Hematopoietic multipotent progenitor cell (in vitro differentiated cells): ENCODE measurements around the gene RALY. TPM values are rescaled to one million over a fixed set of nuclear protein-coding genes. Genes with fewer than 3 reads are reported as not detected.

Experiments used
- DNase-seq, 3 donors: peaks; one replicate each; pipeline ENCODE4 v3.0.0-alpha.2; 2011 to 2015; ENCODE audit warnings: low read depth in 2 of 3, low spot score in 2 of 3
- total RNA-seq: library from RNA; depleted of rRNA; stranded (reverse); fragments of >200 nt; gene quantifications from one replicate; pipeline ENCODE4 v1.2.3, GENCODE V29; 2012

Gene RALY
- total RNA-seq, 1 donor: 139 TPM

DNA sequence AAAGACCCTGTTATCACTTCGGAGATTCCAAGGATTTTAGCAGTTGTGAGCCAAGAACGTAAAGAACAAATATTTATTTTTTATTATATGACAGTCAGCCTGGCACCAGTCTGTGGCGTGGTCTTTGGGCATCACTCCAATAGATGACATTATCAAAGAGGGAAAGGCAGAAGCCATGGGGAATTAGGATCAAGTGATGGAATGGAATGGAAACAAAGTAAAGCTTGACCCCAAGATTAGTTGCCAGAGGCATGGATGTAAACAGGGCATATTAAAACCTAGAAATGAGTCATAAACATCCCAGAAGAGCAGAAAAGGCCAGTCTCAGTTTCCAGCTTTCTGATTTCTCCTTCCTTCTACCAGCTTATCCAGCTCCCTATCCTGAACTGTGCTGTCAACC lies 106.9 kb downstream of the RALY start:
- no peak for DNase-seq

DNA sequence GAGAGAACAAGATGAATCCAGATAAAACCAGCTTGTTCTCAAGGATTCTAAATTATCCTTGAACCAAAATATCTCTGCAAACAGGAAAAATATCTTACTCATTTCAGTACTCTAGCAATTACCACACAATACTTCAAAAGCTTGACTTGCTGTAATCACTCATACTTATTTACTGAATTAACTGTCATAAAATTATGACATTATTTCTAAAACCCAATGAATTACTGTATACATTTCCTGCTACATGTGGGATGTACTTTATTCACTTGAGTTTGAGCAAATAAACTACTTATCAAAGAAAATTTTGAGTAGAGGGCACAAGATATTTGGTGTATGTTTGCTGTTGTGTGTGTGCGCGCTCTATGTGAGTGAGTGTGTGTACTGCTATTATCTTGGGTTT lies 108.6 kb downstream of the RALY start:
- no peak for DNase-seq

DNA sequence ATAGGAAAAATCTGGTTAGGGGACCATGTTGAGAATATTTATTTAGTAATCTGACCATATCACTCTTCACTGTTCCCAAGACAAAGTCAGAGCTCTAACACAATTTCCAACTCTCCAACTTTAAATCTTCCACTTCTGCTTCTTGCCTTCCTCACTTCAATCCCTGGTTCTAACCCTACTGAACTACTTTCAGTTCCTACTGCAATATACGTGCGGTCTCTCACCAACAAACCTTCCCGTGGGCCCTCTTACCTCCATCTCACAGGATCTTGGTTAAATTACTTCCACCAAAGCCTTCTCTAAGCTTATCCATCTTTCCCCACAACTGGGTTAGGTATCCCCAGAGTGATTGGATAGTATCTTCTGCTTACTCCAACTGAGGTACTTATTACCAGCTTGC lies 110.3 kb downstream of the RALY start:
- no peak for DNase-seq

DNA sequence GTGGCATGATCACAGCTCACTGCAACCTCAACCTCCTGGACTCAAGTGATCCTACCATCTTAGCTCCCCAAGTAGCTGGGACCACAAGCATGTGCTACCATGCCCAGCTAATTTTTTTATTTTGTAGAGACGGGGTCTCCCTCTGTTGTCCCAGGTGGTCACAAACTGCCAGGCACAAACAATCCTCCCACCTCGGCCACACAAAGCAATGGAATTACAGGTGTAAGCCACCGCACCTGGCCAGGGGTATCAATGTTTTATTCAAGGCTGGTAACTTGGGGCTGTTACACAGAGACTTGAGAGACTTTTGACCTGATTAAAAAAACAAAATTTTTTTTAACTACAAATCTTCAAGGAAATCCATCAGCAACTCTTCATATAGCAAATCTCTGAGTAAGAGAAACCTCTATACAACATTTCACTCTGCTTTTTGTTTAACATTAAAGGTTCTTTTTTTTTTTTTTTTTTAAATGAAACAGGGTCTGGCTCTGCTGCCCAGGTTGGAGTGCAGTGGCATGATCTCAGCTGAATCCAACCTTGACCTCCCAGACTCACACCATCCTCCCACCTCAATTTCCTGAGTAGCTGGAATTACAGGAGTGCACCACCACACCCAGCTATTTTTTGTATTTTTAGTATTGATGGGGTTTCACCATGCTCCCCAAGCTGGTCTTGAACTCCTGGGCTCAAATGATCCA lies 112.4 kb downstream of the RALY start:
- no peak for DNase-seq

DNA sequence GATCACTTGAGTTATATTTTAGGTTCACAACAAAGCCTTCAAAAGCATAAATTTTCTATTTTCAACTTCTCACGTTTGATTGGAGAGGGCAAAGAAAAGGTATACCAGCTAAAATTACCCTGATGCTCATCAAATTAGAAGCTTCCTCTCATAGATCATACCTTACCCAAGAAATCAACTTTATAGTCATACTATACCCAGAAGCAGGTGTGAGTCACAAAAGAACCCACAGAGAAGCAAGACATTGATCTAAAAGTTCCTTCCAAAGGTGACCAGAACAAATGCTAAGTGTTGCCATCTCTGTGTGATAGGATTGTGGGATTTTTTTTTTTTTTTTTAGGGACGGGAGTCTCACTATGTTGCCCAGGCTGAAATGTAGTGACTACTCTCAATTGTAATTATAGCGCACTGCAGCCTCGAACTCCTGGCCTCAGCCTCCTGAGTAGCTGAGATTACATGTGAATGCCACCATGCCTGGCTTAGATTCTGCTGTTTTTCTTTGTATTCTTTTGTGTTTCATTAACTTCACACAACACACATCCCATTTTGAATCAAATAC lies 115.0 kb downstream of the RALY start:
- no peak for DNase-seq

DNA sequence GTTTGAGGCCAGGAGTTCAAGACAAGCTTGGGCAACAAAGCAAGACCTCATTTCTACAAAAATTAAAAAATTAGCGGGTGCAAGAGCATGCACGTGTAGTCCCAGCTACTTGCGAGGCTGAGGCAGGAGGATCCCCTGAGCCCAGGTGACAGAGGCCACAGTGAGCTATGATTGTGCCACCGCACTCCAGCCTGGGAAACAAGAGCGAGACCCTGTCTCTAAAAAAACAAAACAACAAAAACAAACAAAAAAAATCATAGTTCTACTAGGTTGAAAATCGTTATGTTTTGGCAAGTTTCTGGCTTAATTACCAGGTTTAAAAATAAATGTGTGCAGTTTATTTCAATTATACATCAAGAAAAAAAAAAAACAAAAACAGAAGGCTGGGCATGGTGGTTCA lies 115.7 kb downstream of the RALY start:
- DNase-seq: no peak

DNA sequence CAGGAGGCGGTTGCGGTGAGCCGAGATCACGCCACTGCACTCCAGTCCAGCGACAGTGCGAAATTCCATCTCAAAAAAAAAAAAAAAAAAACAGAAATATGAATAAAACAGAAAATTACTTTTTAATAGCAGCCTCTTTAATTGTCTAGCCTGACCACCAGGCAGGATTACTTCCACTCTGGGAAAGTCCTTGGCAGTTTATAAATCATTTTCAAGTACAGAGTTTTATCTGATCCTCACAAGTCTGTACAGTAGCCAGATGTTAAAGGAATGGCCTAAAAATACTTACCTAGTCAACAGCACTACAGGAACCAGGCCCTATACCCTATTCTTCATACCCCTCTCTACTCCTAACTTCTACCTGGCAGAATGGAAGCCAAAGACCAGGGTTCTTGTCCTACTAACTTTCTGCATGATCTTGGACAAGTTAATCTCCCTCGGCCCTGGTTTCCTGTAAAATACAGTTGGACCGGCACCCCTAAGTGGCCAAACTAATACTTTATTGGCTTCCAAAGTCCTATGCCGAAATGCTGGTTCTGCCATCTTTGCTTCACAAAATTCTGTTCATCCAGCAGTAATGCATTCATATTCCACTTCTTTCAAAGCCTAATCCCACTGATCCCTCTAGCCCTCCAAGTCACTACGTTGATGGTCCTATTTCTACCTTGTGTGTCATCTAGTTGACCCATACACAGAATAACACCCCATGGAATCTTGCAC lies 116.5 kb downstream of the RALY start:
- DNase-seq: peak in 1 of 3 donors; percentile 5

DNA sequence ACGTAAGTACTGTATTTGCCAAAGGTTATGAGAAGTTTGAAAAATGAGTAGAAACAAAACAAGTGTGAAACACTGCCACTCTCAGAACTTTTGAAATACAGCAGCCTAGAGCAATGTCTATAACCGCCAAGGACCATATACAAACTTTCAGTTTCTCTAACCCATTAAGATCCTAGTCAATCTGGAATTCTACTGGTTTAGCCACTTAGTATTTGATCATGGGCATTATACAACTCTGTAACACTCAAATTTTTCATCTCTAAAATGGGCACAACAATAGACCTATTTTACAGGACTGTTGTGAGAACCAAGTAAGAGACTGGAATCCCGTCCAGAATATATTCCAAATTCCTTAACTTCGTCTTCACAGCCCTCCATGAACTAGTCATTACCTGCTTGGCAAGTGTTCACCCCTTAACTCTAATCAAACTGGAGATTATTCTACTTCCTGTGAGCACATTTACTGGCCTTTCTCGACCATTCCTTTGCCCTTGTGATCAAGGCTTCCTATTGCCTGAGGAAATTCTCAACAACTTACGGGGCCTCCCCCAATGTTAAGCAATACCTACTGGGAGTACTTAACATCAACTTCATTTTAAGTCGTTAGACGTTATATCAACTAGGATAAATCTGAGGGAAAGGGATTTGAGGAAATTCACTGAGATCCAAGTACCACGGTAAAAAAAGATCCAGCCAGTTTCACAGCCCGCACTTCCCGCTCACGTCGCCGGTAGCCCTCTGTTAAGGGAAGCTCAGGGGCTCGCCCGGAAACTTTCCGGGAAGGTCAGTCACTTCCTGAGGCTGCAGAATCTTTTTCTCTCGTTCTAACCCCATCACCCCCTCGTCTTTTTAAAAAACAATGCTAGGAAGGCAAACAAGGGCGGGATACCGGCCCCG lies 117.3 kb downstream of the RALY start:
- DNase-seq: peak in 2 of 3 donors; percentile 14 to 41

DNA sequence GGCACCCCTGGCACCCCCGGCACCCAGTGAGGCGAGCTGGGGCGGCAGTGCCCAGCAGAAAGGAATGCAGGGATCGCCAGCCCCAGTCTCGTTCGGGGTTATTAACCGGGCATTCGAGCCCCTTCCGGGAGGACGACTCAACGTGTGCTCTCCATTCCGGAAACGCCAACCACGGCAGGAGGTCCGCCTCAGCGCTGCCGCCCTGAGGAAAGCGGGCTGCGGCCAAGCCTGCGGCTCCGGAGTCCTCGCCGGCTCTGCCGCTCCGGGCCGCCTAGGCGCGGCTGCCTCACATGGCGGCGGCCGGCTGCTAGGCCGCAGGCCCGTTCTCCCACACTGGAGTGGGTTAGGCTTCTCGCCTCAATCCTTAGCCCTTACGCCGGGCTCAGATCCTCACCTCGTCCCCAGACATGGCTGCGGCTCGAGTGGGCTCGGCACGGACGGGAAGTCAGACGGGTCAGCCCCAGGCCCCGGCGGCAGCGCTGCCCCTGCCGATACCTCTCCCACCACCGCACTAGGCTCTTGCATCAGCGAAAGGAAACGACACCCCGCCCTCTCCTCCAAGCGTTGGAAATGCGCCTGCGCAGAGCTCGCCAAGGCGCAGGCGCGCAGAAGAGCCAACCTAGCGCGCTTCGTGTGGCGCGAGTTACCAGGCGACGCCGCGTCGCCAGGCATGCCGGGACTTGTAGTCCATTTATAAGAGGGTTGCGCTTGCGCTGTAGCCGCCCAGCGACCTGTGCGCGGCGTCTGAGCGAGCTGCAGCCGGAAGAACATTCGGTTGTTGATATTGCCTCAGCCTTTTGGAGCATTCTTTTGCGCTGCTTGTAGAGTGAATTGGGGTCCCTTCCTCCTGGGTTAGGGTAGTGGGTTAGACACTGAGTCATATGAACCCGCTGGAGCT lies 118.2 kb downstream of the RALY start, which contains the start of gene EIF2S2:
Gene EIF2S2, minus strand, starts transcription at position 542 of the 898 bp plus-strand sequence. Its CDS starts 133 bp downstream, at position 409.
- peak; percentile 98 to 99 (median 99) for DNase-seq

DNA sequence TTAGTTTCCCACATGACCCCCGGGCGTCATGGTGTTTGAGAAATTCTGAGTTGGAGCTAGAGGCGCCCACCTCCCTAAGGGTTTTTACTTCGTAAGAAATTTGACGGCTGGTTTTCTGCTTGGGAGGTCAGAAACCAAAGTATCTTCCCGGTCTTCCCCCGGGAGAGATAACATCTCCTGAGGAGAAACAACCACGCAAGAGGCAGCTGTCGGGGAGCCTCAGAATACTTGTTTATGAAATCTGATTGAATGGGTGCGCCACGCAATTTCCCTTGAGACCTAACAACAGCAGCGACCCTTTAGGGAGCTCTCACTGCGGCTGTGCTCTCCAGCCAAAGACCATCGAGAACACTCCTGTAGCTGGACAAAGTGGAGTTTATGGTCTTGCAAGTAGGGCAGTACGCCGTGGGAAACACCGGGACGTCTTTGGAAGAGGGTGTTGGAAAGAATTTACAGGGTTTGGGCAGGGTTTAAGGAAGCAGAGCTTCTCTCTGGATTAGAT lies 118.9 kb downstream of the RALY start:
- peak in 1 of 3 donors; percentile 53 for DNase-seq

DNA sequence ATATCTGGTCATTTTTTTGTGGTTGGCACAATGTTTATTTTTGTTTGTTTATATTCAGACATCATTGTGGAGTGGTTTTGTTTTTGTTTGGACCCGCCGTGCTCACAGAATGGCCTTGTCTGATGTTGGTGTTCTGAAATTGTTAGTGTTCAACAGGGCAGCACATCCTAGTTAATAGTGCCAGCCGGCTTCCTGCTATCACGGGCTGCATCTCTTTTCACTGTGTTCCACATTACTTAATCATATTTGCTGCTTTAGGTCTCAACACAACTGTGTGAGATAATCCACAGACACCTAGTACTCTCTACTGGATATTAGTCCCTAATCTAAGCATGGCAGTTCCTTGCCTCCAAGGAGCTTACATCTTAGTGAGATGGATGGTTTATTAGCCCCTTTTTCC lies 121.1 kb downstream of the RALY start:
- no peak for DNase-seq

DNA sequence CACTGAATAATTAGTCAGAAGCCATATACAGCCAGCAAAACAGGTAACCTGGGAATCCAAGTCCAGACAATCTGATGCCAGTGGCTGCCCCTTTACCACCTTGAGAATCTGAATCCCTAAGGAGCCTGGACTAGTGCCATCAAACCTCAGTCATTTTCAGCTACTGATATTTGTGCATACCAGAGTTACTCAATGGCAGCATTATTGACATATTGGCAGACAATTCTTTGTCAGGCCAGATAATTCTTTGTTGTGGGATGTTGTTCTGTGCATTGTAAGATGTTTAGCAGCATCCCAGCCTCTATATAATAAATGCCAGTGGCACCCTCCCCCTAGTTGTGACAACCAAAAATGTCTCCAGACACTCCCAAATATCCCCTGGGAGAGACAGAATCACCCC lies 121.5 kb downstream of the RALY start:
- DNase-seq: no peak

DNA sequence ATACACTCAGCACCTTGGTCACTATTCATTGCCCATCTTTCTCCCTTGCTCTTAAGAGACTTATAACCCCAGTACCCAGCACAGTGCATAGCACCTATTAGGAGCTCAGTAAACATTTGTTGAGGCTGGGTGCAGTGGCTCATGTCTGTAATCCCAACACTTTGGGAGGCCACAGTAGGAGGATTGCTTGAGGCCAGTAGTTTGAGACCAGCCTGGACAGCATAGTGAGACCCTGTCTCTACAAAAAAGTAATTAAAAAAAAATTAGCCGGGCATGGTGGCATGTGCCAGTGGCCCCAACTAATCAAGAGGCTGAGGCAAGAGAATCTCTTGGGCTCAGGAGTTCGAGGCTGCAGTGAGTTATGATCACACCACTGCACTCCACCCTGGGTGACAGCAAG lies 126.5 kb downstream of the RALY start:
- no peak for DNase-seq

DNA sequence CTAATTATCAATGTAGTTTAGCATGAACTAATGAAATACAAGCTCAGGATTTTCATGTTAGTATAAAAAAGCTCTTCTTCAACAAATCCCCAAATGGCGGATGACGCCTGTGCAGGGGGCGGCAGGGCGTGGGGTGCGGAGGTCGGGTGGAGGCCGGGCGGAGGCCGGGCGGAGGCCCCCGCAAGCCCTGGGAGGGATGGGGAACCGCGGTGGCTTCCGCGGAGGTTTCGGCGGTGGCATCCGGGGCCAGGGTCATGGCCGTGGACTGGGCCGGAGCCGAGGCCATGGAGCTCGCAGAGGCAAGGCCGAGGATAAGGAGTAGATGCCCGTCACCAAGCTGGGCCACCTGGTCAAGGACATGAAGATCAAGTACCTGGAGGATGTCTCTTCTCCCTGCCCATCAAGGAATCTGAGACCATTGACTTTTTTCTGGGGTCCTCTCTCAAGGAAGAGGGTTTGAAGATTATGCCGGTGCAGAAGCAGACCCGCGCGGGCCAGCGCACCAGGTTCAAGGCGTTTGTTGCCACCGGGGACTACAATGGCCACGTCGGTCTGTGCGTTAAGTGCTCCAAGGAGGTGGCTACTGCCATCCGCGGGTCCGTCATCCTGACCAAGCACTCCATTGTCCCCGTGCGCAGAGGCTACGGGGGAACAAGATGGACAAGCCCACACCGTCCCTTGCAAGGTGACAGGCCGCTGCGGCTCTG lies 128.7 kb downstream of the RALY start:
- no peak for DNase-seq

DNA sequence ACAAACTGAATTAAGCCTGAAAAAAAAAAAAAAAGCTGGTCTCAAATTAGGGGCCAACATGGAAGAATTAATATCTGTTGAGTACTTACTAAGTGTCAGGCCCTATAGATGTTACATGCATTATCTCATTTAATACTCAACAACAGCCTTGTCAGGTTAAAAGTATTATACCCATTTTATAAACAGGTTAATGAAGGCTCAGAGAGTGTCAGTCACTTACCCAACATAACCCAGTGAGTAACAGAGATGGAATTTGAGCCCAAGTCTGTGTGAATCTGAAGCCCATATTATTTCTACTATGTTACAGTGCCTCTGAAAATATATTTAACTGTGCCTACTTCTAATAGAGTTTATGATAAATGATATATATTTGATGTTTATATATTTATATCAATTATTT lies 129.6 kb downstream of the RALY start:
- DNase-seq: no peak

DNA sequence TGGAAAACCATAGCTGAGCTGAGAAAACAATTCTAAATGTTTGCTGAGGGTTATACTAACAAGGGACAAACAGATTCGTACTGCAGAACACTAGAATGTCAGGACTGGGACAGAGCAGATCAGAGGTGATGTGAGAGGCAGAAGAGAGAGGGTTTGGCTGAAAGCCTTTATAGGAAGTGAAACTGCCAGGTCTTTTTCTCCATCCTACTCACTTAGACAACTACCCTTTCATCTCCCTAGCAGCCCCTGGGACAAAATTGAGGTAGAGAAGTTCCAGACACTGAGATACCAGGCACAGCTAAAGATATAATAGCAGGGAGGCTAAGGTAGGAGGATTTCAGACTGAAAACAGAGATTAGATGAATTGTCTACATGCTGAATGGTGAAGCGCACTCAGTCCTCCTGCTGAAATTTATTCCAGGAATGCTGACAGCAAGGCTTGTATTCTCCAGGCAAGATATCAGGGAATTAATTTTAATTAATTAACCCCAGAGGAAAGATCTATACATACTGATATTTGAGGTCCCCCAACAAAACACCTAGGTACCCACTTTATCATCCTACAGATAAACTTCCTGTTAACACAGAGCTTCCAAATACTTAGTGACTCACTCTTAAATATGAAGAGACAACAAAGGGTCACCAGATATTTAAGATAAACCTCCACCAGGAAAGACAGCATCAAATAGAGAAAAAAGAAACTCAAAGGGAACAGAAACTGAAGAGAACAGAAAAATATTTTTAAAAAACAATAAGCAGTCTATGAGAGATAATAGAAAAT lies 130.9 kb downstream of the RALY start:
- no peak for DNase-seq

DNA sequence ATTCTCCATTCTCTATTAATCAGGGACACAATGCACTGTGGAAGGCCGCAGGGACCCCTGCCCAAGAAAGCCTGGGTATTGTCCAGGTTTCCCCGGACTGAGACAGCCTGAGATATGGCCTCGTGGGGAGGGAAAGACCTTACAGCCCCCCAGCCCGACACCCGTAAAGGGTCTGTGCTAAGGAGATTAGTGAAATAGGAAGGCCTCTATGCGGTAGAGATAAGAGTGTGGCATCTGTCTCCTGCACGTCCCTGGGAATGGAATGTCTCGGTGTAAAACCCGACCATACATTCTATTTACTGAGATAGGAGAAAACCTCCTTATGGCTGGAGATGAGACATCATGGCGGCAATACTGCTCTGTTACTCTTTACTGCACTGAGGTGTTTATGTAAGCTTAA lies 134.1 kb downstream of the RALY start:
- DNase-seq: peak in 1 of 3 donors; percentile 8

DNA sequence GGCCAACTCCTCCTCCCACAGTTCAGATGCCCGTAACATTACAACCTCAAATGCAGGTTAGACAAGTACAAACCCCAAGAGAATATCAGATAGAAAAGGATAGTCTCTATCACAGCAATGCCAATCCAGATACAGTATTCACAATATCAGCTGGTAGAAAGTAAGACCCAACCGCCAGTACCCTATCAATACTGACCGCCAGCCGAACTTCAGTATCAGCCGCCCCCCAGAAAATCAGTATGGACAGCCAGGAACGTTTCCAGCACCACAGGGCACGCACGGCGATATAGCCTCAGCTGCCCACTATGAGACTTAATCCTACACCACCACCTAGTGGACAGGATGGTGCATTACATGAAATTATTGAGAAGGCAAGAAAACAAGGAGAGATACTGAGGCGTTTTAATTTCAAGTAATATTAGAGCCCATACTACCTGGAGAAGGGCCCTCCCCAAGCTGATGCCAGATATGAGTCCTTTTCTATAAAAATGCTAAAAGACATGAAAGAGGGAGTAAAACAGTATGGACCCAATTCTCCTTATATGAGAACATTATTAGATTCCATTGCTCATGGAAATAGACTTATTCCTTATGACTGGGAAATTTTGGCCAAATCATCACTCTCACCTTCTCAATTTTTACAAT lies 135.9 kb downstream of the RALY start:
- peak; percentile 51 to 82 (median 66) for DNase-seq
